ENCODE data around the gene GALNT2. TPM values are rescaled to one million over a fixed set of nuclear protein-coding genes. Genes with fewer than 3 reads are reported as not detected.

The GALNT2 gene
- total and polyA plus RNA-seq, 2 of the 4 experiments (the other 2 are of a cell fraction): 50.4 to 189 TPM

- peak overlapping the region; percentile 86 for H3K18ac ChIP-seq (ENCODE audit: low read depth, low read length)
- intact Hi-C loops (cut with micrococcal nuclease): no loop called here
- no TSS peak for BruUV-seq (replicated peaks)
- 0 out of 2 replicates have a peak overlapping the region, but pooled peaks have one; percentile 44 for H4K91ac ChIP-seq (ENCODE audit: insufficient read depth, low read depth, low read length)
- peaks cover 22% of the 10 kb centered on the region for H3K9me1 ChIP-seq (ENCODE audit: insufficient read depth, low read length)
- WGBS, 2 experiments (ENCODE audit: extremely low coverage in 2 of 2, insufficient read length in 1 of 2): no CpG with 5 or more reads among the region's 7 CpGs
- H4K20me1 ChIP-seq (ENCODE audit: insufficient read depth, low read length): peaks cover 63% of the 10 kb centered on the region
- H2BK20ac ChIP-seq (ENCODE audit: low read depth, low read length): peak overlapping the region; percentile 53; the same call in 1 of the 2 replicates
- dilution Hi-C loops (cut with HindIII; ENCODE audit: low sequenced_read_pairs, unreplicated experiment): no loop called here
- ATAC-seq (ENCODE audit: low read depth): no peak
- no peaks in the 10 kb centered on the region for H3K36me3 ChIP-seq (ENCODE audit: control insufficient read depth, insufficient read depth, low read length)
- no peak overlapping the region for H3K4me3 ChIP-seq (ENCODE audit: insufficient read depth, low read depth, low read length)
- peak overlapping the region; percentile 55 for H3K14ac ChIP-seq (replicated peaks; ENCODE audit: low read depth, low read length)
- H3K9ac ChIP-seq (ENCODE audit: low read depth, low read length): no peak overlapping the region
- H3K9me3 ChIP-seq (ENCODE audit: control insufficient read depth, insufficient read depth, low read length): no peaks in the 10 kb centered on the region
- H3K4me1 ChIP-seq (ENCODE audit: control insufficient read depth, insufficient read depth, low read length): peaks cover 21% of the 10 kb centered on the region
- peak overlapping the region; percentile 25 for H3K4ac ChIP-seq (ENCODE audit: low read depth, low read length)
- peak overlapping the region; percentile 33 for H2BK120ac ChIP-seq (ENCODE audit: low read depth, low read length)
- H3K56ac ChIP-seq (ENCODE audit: extremely low read depth, insufficient read depth, low read length): no peak overlapping the region
- in situ Hi-C loops (cut with MboI; ENCODE audit: low sequenced_read_pairs): no loop called here
- H2BK15ac ChIP-seq (ENCODE audit: low read depth, low read length): no peak overlapping the region
- no peaks in the 10 kb centered on the region for H3K27me3 ChIP-seq (ENCODE audit: control insufficient read depth, insufficient read depth, low read length)
- TF ChIP-seq NFE2L2 (IDR thresholded peaks at IDR 0.05; ENCODE audit: low read depth, low read length): no peak
- no peak for TF ChIP-seq RCOR1 (IDR thresholded peaks at IDR 0.05; ENCODE audit: insufficient replicate concordance, low read length)
- TF ChIP-seq RFX5 (IDR thresholded peaks at IDR 0.05; ENCODE audit: low read depth, low read length): no peak
- TF ChIP-seq POLR2A (IDR thresholded peaks at IDR 0.05; ENCODE audit: low read depth, low read length): no peak
- no peak for TF ChIP-seq MAZ (IDR thresholded peaks at IDR 0.05; ENCODE audit: borderline replicate concordance, low read depth, low read length)
- no peak for TF ChIP-seq FOS (IDR thresholded peaks at IDR 0.05; ENCODE audit: low read depth, low read length)
- no peak for TF ChIP-seq CEBPB (IDR thresholded peaks at IDR 0.05; ENCODE audit: low read depth, low read length)
- no peak for TF ChIP-seq CTCF (conservative IDR thresholded peaks at IDR 0.05; ENCODE audit: low read depth, low read length)
- TF ChIP-seq USF2 (IDR thresholded peaks at IDR 0.05; ENCODE audit: low read depth, low read length): no peak
- no peak for TF ChIP-seq MXI1 (IDR thresholded peaks at IDR 0.05; ENCODE audit: borderline replicate concordance, low read depth, low read length)
- TF ChIP-seq BHLHE40 (IDR thresholded peaks at IDR 0.05; ENCODE audit: low read depth, low read length): no peak
- TF ChIP-seq RAD21 (IDR thresholded peaks at IDR 0.05; ENCODE audit: low read length): no peak
- no peak for TF ChIP-seq MAFK (IDR thresholded peaks at IDR 0.05; ENCODE audit: low read depth, low read length)
- TF ChIP-seq SMC3 (IDR thresholded peaks at IDR 0.05; ENCODE audit: low read depth, low read length): no peak
- TF ChIP-seq ELK1 (IDR thresholded peaks at IDR 0.05; ENCODE audit: borderline replicate concordance, low read depth, low read length): no peak
- no peak for TF ChIP-seq CHD1 (IDR thresholded peaks at IDR 0.05; ENCODE audit: low read depth, low read length)
- H3K4me2 ChIP-seq (ENCODE audit: low read depth, low read length): peak overlapping the region; percentile 36; the same call in 1 of the 2 replicates
- ChIA-PET POLR2A (ENCODE audit: unreplicated experiment) (no interaction called here), CTCF (interaction anchor here (1.3 kb wide), 1 partner anchor 14 kb away, joined by 4 read pairs; no protein-coding TSS in a partner anchor)
- peak overlapping the region; percentile 33 for H2AK9ac ChIP-seq (replicated peaks; ENCODE audit: low read depth, low read length, poor library complexity)
- no peak for DNase-seq
- peak overlapping the region; percentile 86 for H3K23ac ChIP-seq (ENCODE audit: low read depth, low read length)
- H4K5ac ChIP-seq (ENCODE audit: low read depth, low read length): no peak overlapping the region
- peak overlapping the region; percentile 30 for H2BK5ac ChIP-seq (ENCODE audit: low read depth, low read length, poor library complexity, severe bottlenecking)
- peaks cover 56 to 76% of the 10 kb centered on the region in 2 experiments for H3K79me1 ChIP-seq (ENCODE audit: low read depth in 1 of 2, low read length in 2 of 2)
- no peak overlapping the region for H2AFZ ChIP-seq (replicated peaks; ENCODE audit: low read length, poor library complexity)
- H4K8ac ChIP-seq (ENCODE audit: low read depth in 2 of 2, low read length in 2 of 2): peak overlapping the region in 1 of 2 experiments; percentile 79; a peak in 3 of 4 replicates
- peak overlapping the region; percentile 36 for H3K27ac ChIP-seq (ENCODE audit: insufficient read depth, low read length)
- H2AK5ac ChIP-seq (ENCODE audit: low read depth, low read length): peak overlapping the region; percentile 73
These were observed 105.0 kb downstream of the GALNT2 start for GRCh38 chr1:230172016-230172537.

Measured in IMR-90 (cell line).